ENCODE results near the gene SMIM3. TPM values are rescaled to one million over a fixed set of nuclear protein-coding genes. Genes with fewer than 3 reads are reported as not detected.

Gene SMIM3
- total and polyA plus RNA-seq, 8 donors, result 14.0 to 20.1 (median 16.7) TPM

GRCh38 chr5:150764530-150764929, 14.0 kb upstream of the SMIM3 start:
- H3K36me3 ChIP-seq, result no peaks in the 10 kb centered on the region
- no peak overlapping the region for H3K4me3 ChIP-seq
- peaks cover 0 to 53% of the 10 kb centered on the region in 2 donors for H3K4me1 ChIP-seq
- H3K9me3 ChIP-seq, result no peaks in the 10 kb centered on the region
- H3K27ac ChIP-seq, result peak overlapping the region in 1 of 2 donors; percentile 87
- peak; percentile 45 for ATAC-seq
- TF ChIP-seq CTCF (IDR thresholded peaks at IDR 0.05), result no peak
- no peaks in the 10 kb centered on the region for H3K27me3 ChIP-seq
- intact Hi-C loops (cut with DNase I), result no loop called here
- DNase-seq, result no peak

GRCh38 chr5:150765011-150765798, 13.4 kb upstream of the SMIM3 start:
- TF ChIP-seq CTCF (IDR thresholded peaks at IDR 0.05), result no peak
- Histone ChIP-seq H3K36me3 (no peaks in the 10 kb centered on the region), H3K27ac (peak overlapping the region in 1 of 2 donors; percentile 87), H3K4me1 (peaks cover 0 to 52% of the 10 kb centered on the region in 2 donors), H3K9me3 (no peaks in the 10 kb centered on the region), H3K27me3 (no peaks in the 10 kb centered on the region), H3K4me3 (no peak overlapping the region)
- intact Hi-C loops (cut with DNase I), result no loop called here
- DNase-seq (no peak), ATAC-seq (peak; percentile 62)

GRCh38 chr5:150765799-150766169, 12.8 kb upstream of the SMIM3 start:
- Histone ChIP-seq H3K9me3 (no peaks in the 10 kb centered on the region), H3K27ac (peak overlapping the region in 1 of 2 donors; percentile 87), H3K27me3 (no peaks in the 10 kb centered on the region), H3K4me1 (peaks cover 0 to 52% of the 10 kb centered on the region in 2 donors), H3K36me3 (no peaks in the 10 kb centered on the region), H3K4me3 (no peak overlapping the region)
- TF ChIP-seq CTCF (IDR thresholded peaks at IDR 0.05), result no peak
- intact Hi-C loops (cut with DNase I), result no loop called here
- ATAC-seq (no peak), DNase-seq (no peak)

- Histone ChIP-seq H3K27me3 (no peaks in the 10 kb centered on the region), H3K36me3 (no peaks in the 10 kb centered on the region), H3K4me3 (no peak overlapping the region), H3K27ac (peak overlapping the region in 1 of 2 donors; percentile 87), H3K9me3 (no peaks in the 10 kb centered on the region), H3K4me1 (peaks cover 0 to 52% of the 10 kb centered on the region in 2 donors)
- intact Hi-C loops (cut with DNase I), result no loop called here
- no peak for ATAC-seq
- DNase-seq, result no peak
- TF ChIP-seq CTCF (IDR thresholded peaks at IDR 0.05), result no peak
Measured at GRCh38 chr5:150766251-150766650, 12.3 kb upstream of the SMIM3 start.

GRCh38 chr5:150771034-150771795, 7.3 kb upstream of the SMIM3 start:
- no peaks in the 10 kb centered on the region for H3K36me3 ChIP-seq

More at GRCh38 chr5:150771034-150771795, 7.3 kb upstream of the SMIM3 start:
- no peak for ATAC-seq
- intact Hi-C loops (cut with DNase I), result no loop called here
- H3K4me3 ChIP-seq, result no peak overlapping the region
- no peaks in the 10 kb centered on the region for H3K9me3 ChIP-seq
- H3K27me3 ChIP-seq, result no peaks in the 10 kb centered on the region
- no peak for TF ChIP-seq CTCF (IDR thresholded peaks at IDR 0.05)
- H3K27ac ChIP-seq, result no peak overlapping the region
- no peak for DNase-seq
- H3K4me1 ChIP-seq, result peaks cover 0 to 5% of the 10 kb centered on the region in 2 donors

Data from left lung (tissue), 10 donors.